ENCODE data around the gene RPL18A. TPM values are rescaled to one million over a fixed set of nuclear protein-coding genes. Genes with fewer than 3 reads are reported as not detected.

RPL18A gene
- total and polyA plus RNA-seq, 2 of the 13 experiments (the other 11 are each of a cell fraction or from before 2014, with no cell fraction given), result 1,471 to 2,004 TPM

DNA sequence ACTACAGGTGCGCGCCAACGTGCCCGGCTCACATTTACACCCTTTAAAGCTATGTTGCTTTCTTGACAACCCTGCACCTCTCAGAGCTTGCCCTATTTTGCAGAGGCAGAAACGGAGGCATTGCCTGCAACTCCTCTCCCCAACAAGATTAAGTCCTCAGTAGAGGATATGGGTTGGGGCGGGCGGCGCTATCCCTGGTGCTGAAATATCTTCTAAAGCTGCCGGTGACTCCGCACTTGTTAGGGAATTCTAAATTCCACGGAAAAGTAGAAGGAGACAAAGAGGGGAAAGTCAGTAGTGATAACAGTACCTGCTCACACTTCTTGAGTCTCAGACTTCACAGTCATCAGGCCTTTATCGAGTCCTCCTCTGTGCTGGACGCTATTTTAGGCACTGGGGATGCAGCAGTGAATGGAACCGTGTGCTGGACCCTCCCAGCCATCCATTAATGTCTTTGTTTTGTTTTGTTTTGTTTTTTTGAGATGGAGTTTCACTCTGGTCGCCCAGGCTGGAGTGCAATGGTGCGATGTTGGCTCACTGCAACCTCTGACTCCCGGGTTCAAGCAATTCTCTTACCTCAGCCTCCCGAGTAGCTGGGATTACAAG lies 30.0 kb downstream of the RPL18A start (continued):
- TF ChIP-seq NKX3-1 (CRISPR knock-in tag; IDR thresholded peaks at IDR 0.05) (peak; percentile 90), TSC22D2 (CRISPR knock-in tag; IDR thresholded peaks at IDR 0.05; ENCODE audit: borderline replicate concordance) (peak; percentile 84; the same call in 1 of the 2 replicates), ZNF598 (CRISPR knock-in tag; IDR thresholded peaks at IDR 0.05; ENCODE audit: borderline replicate concordance) (no peak), SOX6 (IDR thresholded peaks at IDR 0.05) (no peak), SOX6 (CRISPR knock-in tag; IDR thresholded peaks at IDR 0.05) (no peak), MBD4 (IDR thresholded peaks at IDR 0.05; ENCODE audit: borderline replicate concordance, low read length) (no peak), EHMT2 (IDR thresholded peaks at IDR 0.05; ENCODE audit: borderline replicate concordance, low read depth, low read length) (peak; percentile 97; the same call in 1 of the 2 replicates), HIVEP1 (CRISPR knock-in tag; IDR thresholded peaks at IDR 0.05) (no peak), ZNF879 (CRISPR knock-in tag; IDR thresholded peaks at IDR 0.05) (no peak), ZNF101 (CRISPR knock-in tag; IDR thresholded peaks at IDR 0.05; ENCODE audit: borderline replicate concordance, low read depth) (no peak), ZNF263 (CRISPR knock-in tag; IDR thresholded peaks at IDR 0.05) (no peak; the same call in none of the 2 replicates), MED8 (CRISPR knock-in tag; IDR thresholded peaks at IDR 0.05; ENCODE audit: insufficient replicate concordance) (peak; percentile 39), ZKSCAN5 (CRISPR knock-in tag; IDR thresholded peaks at IDR 0.05) (no peak), SKIL (CRISPR knock-in tag; IDR thresholded peaks at IDR 0.05; ENCODE audit: borderline replicate concordance) (no peak), ZNF556 (CRISPR knock-in tag; IDR thresholded peaks at IDR 0.05; ENCODE audit: borderline replicate concordance) (no peak), TRIM22 (IDR thresholded peaks at IDR 0.05) (no peak), GTF2F1 (IDR thresholded peaks at IDR 0.05; ENCODE audit: low read length) (no peak), SRY (CRISPR knock-in tag; IDR thresholded peaks at IDR 0.05) (peak; percentile 44; the same call in 1 of the 2 replicates), POLR2A (IDR thresholded peaks at IDR 0.05; ENCODE audit: insufficient read depth in 1 of 2, low read depth in 2 of 2, low read length in 2 of 2) (no peak), ZSCAN25 (CRISPR knock-in tag; IDR thresholded peaks at IDR 0.05) (no peak)
- TF ChIP-seq, protein P1, sequence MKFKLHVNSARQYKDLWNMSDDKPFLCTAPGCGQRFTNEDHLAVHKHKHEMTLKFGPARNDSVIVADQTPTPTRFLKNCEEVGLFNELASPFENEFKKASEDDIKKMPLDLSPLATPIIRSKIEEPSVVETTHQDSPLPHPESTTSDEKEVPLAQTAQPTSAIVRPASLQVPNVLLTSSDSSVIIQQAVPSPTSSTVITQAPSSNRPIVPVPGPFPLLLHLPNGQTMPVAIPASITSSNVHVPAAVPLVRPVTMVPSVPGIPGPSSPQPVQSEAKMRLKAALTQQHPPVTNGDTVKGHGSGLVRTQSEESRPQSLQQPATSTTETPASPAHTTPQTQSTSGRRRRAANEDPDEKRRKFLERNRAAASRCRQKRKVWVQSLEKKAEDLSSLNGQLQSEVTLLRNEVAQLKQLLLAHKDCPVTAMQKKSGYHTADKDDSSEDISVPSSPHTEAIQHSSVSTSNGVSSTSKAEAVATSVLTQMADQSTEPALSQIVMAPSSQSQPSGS (CRISPR knock-in tag; IDR thresholded peaks at IDR 0.05), result no peak
- TF ChIP-seq, protein P2, sequence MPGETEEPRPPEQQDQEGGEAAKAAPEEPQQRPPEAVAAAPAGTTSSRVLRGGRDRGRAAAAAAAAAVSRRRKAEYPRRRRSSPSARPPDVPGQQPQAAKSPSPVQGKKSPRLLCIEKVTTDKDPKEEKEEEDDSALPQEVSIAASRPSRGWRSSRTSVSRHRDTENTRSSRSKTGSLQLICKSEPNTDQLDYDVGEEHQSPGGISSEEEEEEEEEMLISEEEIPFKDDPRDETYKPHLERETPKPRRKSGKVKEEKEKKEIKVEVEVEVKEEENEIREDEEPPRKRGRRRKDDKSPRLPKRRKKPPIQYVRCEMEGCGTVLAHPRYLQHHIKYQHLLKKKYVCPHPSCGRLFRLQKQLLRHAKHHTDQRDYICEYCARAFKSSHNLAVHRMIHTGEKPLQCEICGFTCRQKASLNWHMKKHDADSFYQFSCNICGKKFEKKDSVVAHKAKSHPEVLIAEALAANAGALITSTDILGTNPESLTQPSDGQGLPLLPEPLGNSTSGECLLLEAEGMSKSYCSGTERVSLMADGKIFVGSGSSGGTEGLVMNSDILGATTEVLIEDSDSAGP (CRISPR knock-in tag; IDR thresholded peaks at IDR 0.05; ENCODE audit: borderline replicate concordance), result no peak
- TF ChIP-seq, protein P3, sequence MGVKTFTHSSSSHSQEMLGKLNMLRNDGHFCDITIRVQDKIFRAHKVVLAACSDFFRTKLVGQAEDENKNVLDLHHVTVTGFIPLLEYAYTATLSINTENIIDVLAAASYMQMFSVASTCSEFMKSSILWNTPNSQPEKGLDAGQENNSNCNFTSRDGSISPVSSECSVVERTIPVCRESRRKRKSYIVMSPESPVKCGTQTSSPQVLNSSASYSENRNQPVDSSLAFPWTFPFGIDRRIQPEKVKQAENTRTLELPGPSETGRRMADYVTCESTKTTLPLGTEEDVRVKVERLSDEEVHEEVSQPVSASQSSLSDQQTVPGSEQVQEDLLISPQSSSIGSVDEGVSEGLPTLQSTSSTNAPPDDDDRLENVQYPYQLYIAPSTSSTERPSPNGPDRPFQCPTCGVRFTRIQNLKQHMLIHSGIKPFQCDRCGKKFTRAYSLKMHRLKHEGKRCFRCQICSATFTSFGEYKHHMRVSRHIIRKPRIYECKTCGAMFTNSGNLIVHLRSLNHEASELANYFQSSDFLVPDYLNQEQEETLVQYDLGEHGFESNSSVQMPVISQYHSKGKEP (CRISPR knock-in tag; IDR thresholded peaks at IDR 0.05), result peak; percentile 74; the same call in 1 of the 2 replicates

All from HepG2 (cell line).